Measurements from ENCODE around the gene NKPD1.

- TF ChIP-seq YY1 (IDR thresholded peaks at IDR 0.05; ENCODE audit: borderline replicate concordance in 1 of 3, control insufficient read depth in 1 of 3, extremely low read depth in 1 of 3, insufficient read depth in 3 of 3, insufficient read length in 1 of 3, insufficient replicate concordance in 2 of 3, low read depth in 1 of 3, low read length in 2 of 3) (no peak), ZNF121 (CRISPR knock-in tag; conservative IDR thresholded peaks at IDR 0.05) (no peak), PHF21A (IDR thresholded peaks at IDR 0.05; ENCODE audit: borderline replicate concordance, low read depth) (no peak), PATZ1 (CRISPR knock-in tag; IDR thresholded peaks at IDR 0.05; ENCODE audit: borderline replicate concordance) (no peak), SRSF9 (IDR thresholded peaks at IDR 0.05; ENCODE audit: borderline replicate concordance, low read depth, low read length) (no peak), SIX5 (IDR thresholded peaks at IDR 0.05; ENCODE audit: borderline replicate concordance in 1 of 2, insufficient read depth in 1 of 2, low read depth in 1 of 2, low read length in 2 of 2) (no peak), CTCF (IDR thresholded peaks at IDR 0.05 in 2 of 3, conservative IDR thresholded peaks at IDR 0.05 in 1 of 3; ENCODE audit: insufficient read depth in 2 of 3, low read depth in 1 of 3, low read length in 3 of 3) (no peak), SIN3A (IDR thresholded peaks at IDR 0.05; ENCODE audit: borderline replicate concordance in 2 of 2, control insufficient read depth in 1 of 2, low read depth in 2 of 2, low read length in 2 of 2) (peak in 1 of 2 experiments; percentile 18; a peak in 1 of 4 replicates), DNMT1 (IDR thresholded peaks at IDR 0.05) (no peak), ZNF740 (CRISPR knock-in tag; IDR thresholded peaks at IDR 0.05) (no peak), ZNF740 (tag; IDR thresholded peaks at IDR 0.05) (no peak)
These were observed 7.3 kb downstream of the NKPD1 start for GRCh38 chr19:45153339-45154063.

All from K562 (cell line).